Neural progenitor cell (in vitro differentiated cells): ENCODE measurements around the gene KIRREL3. TPM values are rescaled to one million over a fixed set of nuclear protein-coding genes. Genes with fewer than 3 reads are reported as not detected.

Experiments
- DNase-seq: peaks from one replicate; pipeline ENCODE4 v3.0.0-alpha.2; 2016; ENCODE audit warnings: low spot score
- H2AFZ ChIP-seq: fragments of 200-600 bp; sonication (generic); replicated peaks from 2 replicates; pipeline ENCODE4 v1.6.1; 2016; ENCODE audit warnings: antibody characterized with exemption
- H3F3A ChIP-seq: fragments of 200-600 bp; sonication (generic); 2 replicates; pipeline ENCODE4 v1.6.1; 2016; ENCODE audit warnings: antibody characterized with exemption, low read depth
- H3K27ac ChIP-seq: fragments of 200-600 bp; sonication (generic); 2 replicates; pipeline ENCODE4 v1.5.1; 2016; ENCODE audit warnings: mild to moderate bottlenecking
- H3K27me3 ChIP-seq: fragments of 200-600 bp; sonication (generic); 2 replicates; pipeline ENCODE4 v1.6.1; 2016; ENCODE audit warnings: mild to moderate bottlenecking, moderate library complexity
- H3K36me3 ChIP-seq: fragments of 200-600 bp; sonication (generic); 2 replicates; pipeline ENCODE4 v1.5.1; 2016
- H3K4me1 ChIP-seq: fragments of 200-600 bp; sonication (generic); 2 replicates; pipeline ENCODE4 v1.6.1; 2016; ENCODE audit warnings: mixed run types
- H3K4me2 ChIP-seq: fragments of 200-600 bp; sonication (generic); 2 replicates; pipeline ENCODE4 v1.6.1; 2016
- H3K4me3 ChIP-seq: fragments of 200-600 bp; sonication (generic); 2 replicates; pipeline ENCODE4 v1.5.1; 2016
- H3K79me2 ChIP-seq: fragments of 200-600 bp; sonication (generic); 2 replicates; pipeline ENCODE4 v1.6.1; 2016; ENCODE audit warnings: low read depth
- H3K9ac ChIP-seq: fragments of 200-600 bp; sonication (generic); 2 replicates; pipeline ENCODE4 v1.6.1; 2016
- H3K9me3 ChIP-seq: fragments of 200-600 bp; sonication (generic); 2 replicates; pipeline ENCODE4 v1.5.1; 2016; ENCODE audit warnings: low read depth
- H4K20me1 ChIP-seq: fragments of 200-600 bp; sonication (generic); 2 replicates; pipeline ENCODE4 v1.6.1; 2016; ENCODE audit warnings: low read depth
- H3K27ac Mint-ChIP-seq: 3 replicates; pipeline ENCODE4 v1.8.0; 2021; ENCODE audit warnings: mixed read lengths
- H3K27me3 Mint-ChIP-seq: 2 replicates; pipeline ENCODE4 v1.8.0; 2022; ENCODE audit warnings: low read depth, mild to moderate bottlenecking, inconsistent platforms, moderate library complexity, mixed read lengths; ENCODE audit not compliant: insufficient read depth
- H3K36me3 Mint-ChIP-seq: 3 replicates; pipeline ENCODE4 v1.8.0; 2021; ENCODE audit warnings: mixed read lengths
- H3K4me1 Mint-ChIP-seq: 3 replicates; pipeline ENCODE4 v1.8.0; 2021; ENCODE audit warnings: mixed read lengths
- H3K4me3 Mint-ChIP-seq: 3 replicates; pipeline ENCODE4 v1.8.0; 2021; ENCODE audit warnings: mild to moderate bottlenecking, moderate library complexity, mixed read lengths
- H3K9me3 Mint-ChIP-seq: 3 replicates; pipeline ENCODE4 v1.8.0; 2020; ENCODE audit warnings: mixed read lengths
- CTCF ChIP-seq: fragments of 200-600 bp; sonication (generic); IDR thresholded peaks from 2 replicates; pipeline ENCODE4 v1.5.1; 2017; ENCODE audit warnings: antibody characterized with exemption, mild to moderate bottlenecking
- EZH2 ChIP-seq: fragments of 200-600 bp; sonication (generic); IDR thresholded peaks from 2 replicates; pipeline ENCODE4 v1.6.1; 2017; ENCODE audit warnings: antibody characterized with exemption, mild to moderate bottlenecking, moderate library complexity
- EZH2phosphoT487 ChIP-seq: fragments of 200-600 bp; sonication (generic); IDR thresholded peaks from 2 replicates; pipeline ENCODE4 v1.6.1; 2017; ENCODE audit warnings: antibody characterized with exemption
- total RNA-seq: library from RNA; depleted of rRNA; stranded (reverse); fragments of >200 nt; gene quantifications from 2 replicates; pipeline ENCODE4 v1.2.3, GENCODE V29; 2015; ENCODE audit warnings: low replicate concordance

KIRREL3 gene
- total RNA-seq, 1 donor from 2014 or later, result 1.1 TPM

- no peaks in the 10 kb centered on the region for H3F3A ChIP-seq
- no peak overlapping the region for H3K4me2 ChIP-seq
- no peaks in the 10 kb centered on the region for H3K9me3 ChIP-seq
- TF ChIP-seq EZH2phosphoT487 (no peak), EZH2 (no peak), CTCF (no peak)
- H3K4me3 ChIP-seq, result no peak overlapping the region
- no peak overlapping the region for H3K27ac ChIP-seq
- H3K9ac ChIP-seq, result no peak overlapping the region
- DNase-seq, result no peak
- Mint-ChIP-seq H3K4me1 (peaks cover 13% of the 10 kb centered on the region), H3K9me3 (no peaks in the 10 kb centered on the region), H3K4me3 (no peak overlapping the region), H3K27me3 (peaks cover 12% of the 10 kb centered on the region), H3K36me3 (no peaks in the 10 kb centered on the region), H3K27ac (no peak overlapping the region)
- H3K36me3 ChIP-seq, result no peaks in the 10 kb centered on the region
- H3K79me2 ChIP-seq, result no peaks in the 10 kb centered on the region
- no peak overlapping the region for H2AFZ ChIP-seq
- H3K4me1 ChIP-seq, result peaks cover 3% of the 10 kb centered on the region
- no peaks in the 10 kb centered on the region for H4K20me1 ChIP-seq
- H3K27me3 ChIP-seq, result no peaks in the 10 kb centered on the region
These were observed 280.8 kb downstream of the KIRREL3 start for GRCh38 chr11:126719740-126720139.

DNA sequence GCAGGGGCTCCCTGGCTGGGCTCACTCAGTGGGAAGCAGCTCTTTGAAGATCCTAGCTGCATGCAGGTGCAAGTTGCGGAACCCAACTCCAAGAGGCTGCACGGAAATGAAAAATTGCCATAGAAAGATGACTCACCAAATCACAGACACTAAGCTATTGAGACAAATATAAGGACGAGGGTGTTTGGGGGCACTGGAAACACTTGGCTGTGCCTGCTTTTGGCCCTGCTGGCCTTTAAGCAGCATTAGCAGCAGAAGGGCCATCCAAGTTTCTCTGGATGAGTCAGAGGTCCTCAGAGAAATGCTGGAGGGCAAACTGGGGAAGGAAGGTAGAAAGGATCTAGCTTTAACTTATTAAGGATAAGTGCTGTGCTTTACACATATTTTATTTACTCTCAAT, 282.3 kb downstream of the KIRREL3 start:
- TF ChIP-seq CTCF (no peak), EZH2phosphoT487 (no peak), EZH2 (no peak)
- H3K4me1 ChIP-seq, result peaks cover 3% of the 10 kb centered on the region
- no peaks in the 10 kb centered on the region for H3F3A ChIP-seq
- Mint-ChIP-seq H3K27me3 (peaks cover 15% of the 10 kb centered on the region), H3K4me3 (no peak overlapping the region), H3K36me3 (no peaks in the 10 kb centered on the region), H3K9me3 (no peaks in the 10 kb centered on the region), H3K4me1 (peaks cover 13% of the 10 kb centered on the region), H3K27ac (no peak overlapping the region)
- H3K27ac ChIP-seq, result no peak overlapping the region
- no peak overlapping the region for H3K9ac ChIP-seq
- no peaks in the 10 kb centered on the region for H3K79me2 ChIP-seq
- no peak overlapping the region for H3K4me3 ChIP-seq
- no peak for DNase-seq
- H4K20me1 ChIP-seq, result no peaks in the 10 kb centered on the region
- H2AFZ ChIP-seq, result no peak overlapping the region
- H3K36me3 ChIP-seq, result no peaks in the 10 kb centered on the region
- H3K27me3 ChIP-seq, result no peaks in the 10 kb centered on the region
- H3K4me2 ChIP-seq, result no peak overlapping the region
- H3K9me3 ChIP-seq, result no peaks in the 10 kb centered on the region

DNA sequence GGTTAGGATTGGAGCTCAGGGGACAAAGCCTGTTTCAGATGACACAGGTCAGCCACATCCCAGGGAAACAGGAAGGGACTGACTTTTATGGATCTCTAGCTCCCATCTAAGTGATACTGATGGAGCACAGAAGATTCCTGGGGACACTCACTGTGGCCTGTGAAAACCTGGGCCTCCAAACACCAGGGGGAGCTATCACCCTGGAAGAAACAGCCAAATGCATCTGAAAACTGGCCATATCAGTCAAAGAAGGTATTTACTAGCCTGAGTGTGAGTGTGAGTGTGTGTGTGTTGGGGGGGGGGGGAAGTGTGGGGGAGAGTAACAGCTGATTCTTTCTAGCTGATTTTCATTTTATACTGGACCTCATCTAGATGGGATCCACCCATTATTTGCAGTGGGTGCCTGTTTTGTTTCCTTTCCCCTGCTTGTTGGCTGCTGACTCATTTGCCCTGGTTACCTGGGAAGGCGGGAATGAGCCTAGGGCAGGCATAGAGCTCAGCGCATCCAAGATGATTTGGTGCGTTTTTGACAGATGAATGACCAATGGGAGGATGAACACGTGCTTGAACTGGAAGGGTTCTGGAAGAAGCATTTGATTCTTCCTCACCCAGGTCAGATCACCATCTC, 284.0 kb downstream of the KIRREL3 start:
- H3K4me1 Mint-ChIP-seq, result peaks cover 13% of the 10 kb centered on the region
- Histone ChIP-seq H2AFZ (no peak overlapping the region), H3K9ac (no peak overlapping the region), H3K9me3 (no peaks in the 10 kb centered on the region), H3K4me1 (peaks cover 3% of the 10 kb centered on the region), H4K20me1 (no peaks in the 10 kb centered on the region), H3K4me2 (no peak overlapping the region), H3K27ac (no peak overlapping the region), H3K27me3 (no peaks in the 10 kb centered on the region), H3K4me3 (no peak overlapping the region), H3K79me2 (no peaks in the 10 kb centered on the region), H3K36me3 (no peaks in the 10 kb centered on the region), H3F3A (no peaks in the 10 kb centered on the region)
- H3K4me3 Mint-ChIP-seq, result no peak overlapping the region
- H3K9me3 Mint-ChIP-seq, result no peaks in the 10 kb centered on the region
- peak overlapping the region; percentile 30 for H3K27ac Mint-ChIP-seq
- peak; percentile 61 for DNase-seq
- peaks cover 15% of the 10 kb centered on the region for H3K27me3 Mint-ChIP-seq
- no peaks in the 10 kb centered on the region for H3K36me3 Mint-ChIP-seq
- TF ChIP-seq EZH2 (no peak), CTCF (peak; percentile 70)
